H54 (cell line): Measurements from ENCODE around the gene HBG1.

ENCODE experiments used
- DNase-seq: peaks from one replicate; pipeline ENCODE4 v3.0.0; 2011; ENCODE audit warnings: low spot score, mixed read lengths; ENCODE audit not compliant: insufficient read length
- FAIRE-seq: peaks from 3 replicates; lab custom pipeline; 2011; peaks lifted over from hg19 to GRCh38; lab: Jason Lieb, UNC
- POLR2A ChIP-seq: IDR thresholded peaks from 2 replicates; pipeline ENCODE4 v1.6.1; 2011; ENCODE audit warnings: low read depth, mild to moderate bottlenecking, low read length

HBG1 gene

DNA sequence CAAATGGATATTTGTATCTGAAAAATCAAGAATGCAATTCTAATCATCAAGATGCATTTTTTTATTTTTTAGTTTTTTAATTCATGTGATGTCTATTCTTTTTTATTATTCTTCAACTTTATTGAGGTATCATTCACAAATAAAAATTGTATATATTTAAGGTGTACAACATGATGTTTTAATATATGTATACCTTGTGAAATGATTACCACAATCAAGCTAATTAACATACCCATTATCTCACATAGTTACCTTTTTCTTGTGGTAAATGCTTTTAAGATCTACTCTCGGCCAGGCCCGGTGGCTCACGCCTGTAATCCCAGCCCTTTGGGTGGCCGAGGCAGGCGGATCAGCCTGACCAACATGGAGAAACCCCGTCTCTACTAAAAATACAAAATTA is 26.5 kb downstream of the HBG1 start:
- no peak for FAIRE-seq
- no peak for TF ChIP-seq POLR2A
- DNase-seq: no peak

DNA sequence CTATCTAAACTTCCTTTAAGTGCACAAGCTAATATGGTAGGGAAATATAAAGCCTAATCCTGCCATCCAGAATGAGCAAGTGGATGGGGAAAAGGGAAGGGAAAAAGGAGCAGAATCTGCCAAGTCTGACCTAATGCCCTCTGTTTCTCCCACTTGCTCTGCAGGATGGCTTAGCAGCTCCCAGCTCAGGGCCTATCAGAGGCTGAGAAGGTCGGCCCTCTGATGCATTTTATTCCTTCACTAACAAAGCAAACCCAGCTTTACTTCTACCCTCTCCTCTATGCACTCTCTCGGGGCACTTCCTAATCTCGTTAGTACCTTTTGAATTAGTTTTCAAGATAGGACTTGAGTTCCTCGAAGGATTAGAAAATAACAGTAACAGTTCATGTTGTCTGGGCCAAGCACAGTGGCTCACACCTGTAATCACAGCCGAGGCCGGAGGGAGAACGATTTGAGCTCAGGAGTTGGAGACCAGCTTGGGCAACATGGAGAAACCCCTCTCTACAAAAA is 39.2 kb downstream of the HBG1 start:
- TF ChIP-seq POLR2A: no peak
- no peak for FAIRE-seq
- DNase-seq: no peak

DNA sequence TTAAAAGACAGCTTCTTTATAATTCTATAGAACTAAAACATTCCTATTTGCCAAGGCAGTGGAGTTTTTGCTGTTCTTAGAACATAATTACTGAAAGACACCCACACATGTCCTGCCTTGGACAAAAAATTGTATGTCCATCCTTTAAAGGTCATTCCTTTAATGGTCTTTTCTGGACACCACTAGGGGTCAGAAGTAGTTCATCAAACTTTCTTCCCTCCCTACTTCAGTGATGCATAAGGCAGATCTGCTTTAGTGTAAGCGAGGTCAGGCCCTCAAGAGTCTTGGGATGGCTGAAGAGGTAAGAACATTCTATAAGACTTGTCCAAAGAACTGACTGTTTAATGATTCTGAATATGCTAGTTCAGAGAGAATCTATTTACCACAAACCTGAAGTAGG is 44.9 kb downstream of the HBG1 start:
- DNase-seq (peak; percentile 38), FAIRE-seq (peak; percentile 99)
- no peak for TF ChIP-seq POLR2A

DNA sequence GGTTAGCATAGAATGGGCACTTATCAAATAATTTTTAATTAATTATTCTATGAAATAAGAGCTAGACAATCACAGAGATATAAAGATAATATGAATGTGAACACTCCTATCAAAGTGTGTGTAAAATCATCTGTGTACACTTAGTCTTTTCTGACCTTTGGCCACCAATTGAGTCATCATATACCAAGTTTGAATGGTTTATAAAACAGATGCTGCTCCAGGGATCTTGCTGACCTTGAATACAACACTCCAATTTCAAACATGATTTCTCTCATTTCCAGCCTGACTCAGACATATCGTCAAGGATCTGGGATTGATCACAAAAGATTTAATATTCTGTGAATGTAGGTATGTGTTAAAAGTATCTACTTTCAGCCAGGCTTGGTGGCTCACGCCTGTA is 46.3 kb downstream of the HBG1 start:
- DNase-seq (no peak), FAIRE-seq (peak; percentile 70)
- TF ChIP-seq POLR2A: no peak

DNA sequence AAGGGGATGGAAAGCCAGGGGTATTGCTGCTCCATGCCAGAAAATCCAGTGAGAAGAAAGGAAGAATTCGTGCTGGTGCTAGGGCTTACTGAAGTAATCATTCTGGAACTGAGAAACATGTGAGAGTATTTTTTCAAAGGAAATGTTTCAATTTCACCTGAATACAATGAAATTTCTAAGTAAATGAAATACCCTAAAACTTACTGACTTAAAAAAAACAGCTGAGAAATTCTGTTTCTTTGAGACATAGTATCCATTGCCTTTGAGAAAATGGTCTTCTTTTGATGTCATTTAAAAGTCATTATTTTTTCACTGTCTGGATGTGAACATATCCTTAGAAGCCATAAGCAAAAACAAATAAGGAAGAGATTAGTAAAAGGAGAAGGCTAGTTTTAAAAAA is 49.1 kb downstream of the HBG1 start, which contains the start of gene OR51V1:
TSS of gene OR51V1 (minus strand) at position 101 of the 400 bp plus-strand sequence. CDS start at position 101, 0 bp downstream.
- FAIRE-seq: no peak
- no peak for DNase-seq
- TF ChIP-seq POLR2A: no peak

DNA sequence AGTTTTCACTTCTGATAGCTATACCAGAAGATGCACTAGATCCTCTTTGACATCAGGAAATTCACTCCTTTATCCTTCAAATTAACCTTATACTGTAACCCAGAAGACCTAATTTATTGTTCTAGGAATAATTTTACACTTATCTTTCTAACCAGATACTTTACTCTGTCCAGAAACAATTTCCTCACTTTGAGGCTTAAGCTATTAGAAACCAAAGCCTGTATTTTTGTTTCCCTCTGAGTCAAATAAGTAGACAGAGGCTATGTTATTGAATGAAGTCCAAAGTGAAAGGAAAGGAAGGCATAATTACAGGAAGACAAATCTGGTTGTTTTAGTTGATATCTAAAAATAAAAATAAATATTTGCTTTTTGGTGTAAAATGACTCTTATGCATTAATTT is 51.4 kb downstream of the HBG1 start:
- DNase-seq: no peak
- TF ChIP-seq POLR2A: no peak
- no peak for FAIRE-seq
